HG03135 (cell line): ENCODE measurements around the gene ANG.

Experiments
- ATAC-seq: cut with Tn5 transposase; IDR thresholded peaks from one replicate; pipeline ENCODE4 v1.9.1; 2021; ENCODE audit warnings: mild to moderate bottlenecking, moderate library complexity; ENCODE audit not compliant: unreplicated experiment

The ANG gene

DNA sequence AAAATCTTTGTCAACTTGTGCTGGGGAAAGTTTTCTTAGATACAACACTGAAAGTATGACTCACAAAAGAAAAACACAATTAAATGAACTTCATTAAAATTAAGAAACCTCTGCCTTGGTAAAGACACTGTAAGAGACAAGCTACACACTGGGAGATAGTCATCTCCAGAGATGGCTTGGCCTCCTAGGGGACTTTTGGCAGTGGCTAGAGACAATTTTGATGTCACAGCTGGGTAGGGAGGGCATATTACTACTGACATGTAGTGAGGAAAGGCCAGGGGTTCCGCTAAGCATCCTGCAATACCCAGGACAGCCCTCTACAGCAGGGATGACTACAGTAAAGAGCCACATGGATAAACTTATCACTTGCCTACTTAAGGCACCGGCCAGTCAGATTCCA lies 12.9 kb upstream of the ANG start:
- no peak for ATAC-seq

GRCh38 chr14:20676072-20676471 lies 12.5 kb upstream of the ANG start:
- ATAC-seq = no peak

DNA sequence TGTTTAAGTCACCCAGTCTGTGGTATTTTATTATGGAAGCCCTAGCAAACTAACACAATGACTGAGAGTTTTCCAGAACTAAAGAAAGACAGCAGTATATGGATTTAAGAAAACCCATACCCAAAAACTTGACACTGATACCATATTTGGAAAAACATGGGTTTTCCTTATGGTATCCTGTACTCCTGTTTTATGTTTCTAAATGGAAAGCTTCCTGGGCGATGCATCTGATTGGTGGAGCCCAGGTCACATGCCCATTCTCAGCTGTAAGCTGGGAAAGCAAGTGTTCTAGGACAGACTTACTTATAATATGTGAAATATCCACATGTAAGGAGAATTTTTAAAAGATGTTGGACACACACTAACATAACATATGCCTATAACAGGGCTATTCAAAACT lies 8.7 kb upstream of the ANG start:
- no peak for ATAC-seq

- no peak for ATAC-seq
Observed at GRCh38 chr14:20680363-20680762, 8.2 kb upstream of the ANG start.

DNA sequence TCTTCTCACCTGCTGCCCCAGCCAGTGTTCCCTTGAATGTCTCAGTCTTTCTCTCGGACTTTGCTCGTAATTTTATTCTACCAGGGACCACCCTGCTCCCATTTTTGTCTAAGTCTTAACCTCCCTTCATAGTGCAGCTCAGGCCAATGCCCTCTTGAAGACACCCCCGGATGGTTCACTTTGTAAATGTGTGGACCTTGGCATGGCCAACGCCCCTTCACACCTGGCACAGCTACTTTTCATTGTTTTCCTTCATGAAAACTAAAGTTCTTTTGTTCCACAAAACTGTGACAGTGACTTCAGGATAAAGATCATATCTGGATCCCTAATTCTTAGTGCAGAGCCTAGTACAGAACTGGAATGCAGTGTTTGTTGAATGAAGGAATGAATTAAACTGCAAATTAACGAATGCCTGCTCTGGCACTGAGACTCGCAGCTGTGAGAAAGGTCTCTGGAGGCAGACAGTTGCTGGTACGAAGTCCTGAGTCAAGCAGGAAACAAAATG lies 7.7 kb upstream of the ANG start:
- peak; percentile 36 for ATAC-seq

DNA sequence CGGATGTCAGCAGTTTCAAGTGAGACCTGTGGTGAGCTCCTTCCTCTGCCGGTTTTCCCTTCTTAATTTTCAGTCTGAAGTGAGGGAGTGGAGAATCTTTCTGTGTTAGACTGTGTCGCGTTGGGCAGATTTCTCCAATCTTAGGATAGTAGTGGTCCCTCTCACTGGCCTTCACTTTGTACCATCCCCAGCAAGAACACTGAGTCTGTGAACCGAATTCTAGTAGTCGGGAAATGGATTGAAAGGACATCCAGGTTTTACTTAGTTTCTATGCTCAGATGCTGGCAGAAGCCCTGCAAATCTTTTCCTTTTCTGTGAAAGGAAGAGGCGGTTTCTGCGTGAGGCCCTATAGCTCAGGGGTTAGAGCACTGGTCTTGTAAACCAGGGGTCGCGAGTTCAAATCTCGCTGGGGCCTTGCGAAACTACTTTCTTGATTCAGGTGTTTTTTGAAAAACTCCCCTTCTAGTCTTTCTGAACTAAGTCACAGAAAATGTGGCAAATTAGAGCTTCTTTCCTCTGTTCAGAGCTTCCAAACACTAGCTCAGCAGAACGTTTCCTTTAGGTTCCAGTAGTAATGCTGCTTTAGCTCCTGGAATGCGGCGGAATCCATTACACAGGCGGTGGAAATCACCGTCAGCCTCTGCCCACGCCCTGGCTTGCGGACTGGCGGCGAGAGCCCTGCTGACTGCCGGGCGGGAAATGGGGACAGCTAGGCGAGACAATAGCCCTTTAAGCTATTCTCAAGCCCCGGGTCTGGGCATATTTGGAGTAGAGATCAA lies 7.0 kb upstream of the ANG start:
- peak; percentile 25 for ATAC-seq

DNA sequence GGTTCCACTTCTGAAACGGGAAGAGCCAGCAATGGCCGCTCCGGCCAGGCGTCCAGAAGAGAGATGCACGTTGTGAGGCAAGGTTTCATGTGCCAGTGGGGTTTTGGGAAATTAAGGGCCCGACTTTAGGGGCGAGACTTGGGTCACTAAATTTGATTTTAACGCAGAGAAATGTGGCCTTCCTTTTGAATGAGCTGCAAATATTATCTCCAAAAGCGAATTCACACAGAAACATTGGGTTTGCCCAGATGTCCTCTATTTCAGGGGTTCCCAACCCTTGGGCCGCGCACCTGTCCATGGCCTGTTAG lies 6.5 kb upstream of the ANG start:
- no peak for ATAC-seq

DNA sequence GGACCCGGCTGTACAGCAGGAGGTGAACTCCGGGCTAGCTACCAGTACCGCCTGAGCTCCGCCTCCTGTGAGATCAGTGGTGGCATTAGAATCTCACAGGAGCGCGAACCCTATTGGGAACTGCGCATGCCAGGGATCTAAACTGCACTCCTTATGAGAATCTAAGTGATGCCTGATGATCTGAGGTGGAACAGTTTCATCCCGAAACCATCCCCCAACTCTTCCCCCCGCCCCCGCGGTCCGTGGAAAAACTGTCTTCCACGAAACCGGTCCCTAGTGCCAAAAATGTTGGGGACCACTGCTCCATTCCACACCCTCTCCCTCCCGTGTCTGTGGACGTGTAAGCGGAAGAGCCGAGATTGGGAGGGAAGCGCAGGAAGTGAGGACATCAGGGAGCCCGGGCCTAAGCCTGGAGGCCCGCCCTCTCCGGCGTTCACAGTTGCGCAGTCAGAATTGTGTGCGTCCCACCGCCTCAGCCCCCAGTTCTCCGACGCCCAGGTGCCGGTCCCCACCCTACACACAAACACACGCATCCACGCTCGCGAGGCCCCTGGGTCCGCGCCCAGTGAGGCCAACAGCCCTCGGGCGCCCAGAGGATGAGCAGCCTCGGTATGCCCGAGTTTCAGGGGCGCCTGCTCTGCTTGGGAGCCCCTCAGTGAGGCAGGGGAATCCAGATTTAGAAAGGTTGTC lies 6.0 kb upstream of the ANG start:
- ATAC-seq = peak; percentile 33

DNA sequence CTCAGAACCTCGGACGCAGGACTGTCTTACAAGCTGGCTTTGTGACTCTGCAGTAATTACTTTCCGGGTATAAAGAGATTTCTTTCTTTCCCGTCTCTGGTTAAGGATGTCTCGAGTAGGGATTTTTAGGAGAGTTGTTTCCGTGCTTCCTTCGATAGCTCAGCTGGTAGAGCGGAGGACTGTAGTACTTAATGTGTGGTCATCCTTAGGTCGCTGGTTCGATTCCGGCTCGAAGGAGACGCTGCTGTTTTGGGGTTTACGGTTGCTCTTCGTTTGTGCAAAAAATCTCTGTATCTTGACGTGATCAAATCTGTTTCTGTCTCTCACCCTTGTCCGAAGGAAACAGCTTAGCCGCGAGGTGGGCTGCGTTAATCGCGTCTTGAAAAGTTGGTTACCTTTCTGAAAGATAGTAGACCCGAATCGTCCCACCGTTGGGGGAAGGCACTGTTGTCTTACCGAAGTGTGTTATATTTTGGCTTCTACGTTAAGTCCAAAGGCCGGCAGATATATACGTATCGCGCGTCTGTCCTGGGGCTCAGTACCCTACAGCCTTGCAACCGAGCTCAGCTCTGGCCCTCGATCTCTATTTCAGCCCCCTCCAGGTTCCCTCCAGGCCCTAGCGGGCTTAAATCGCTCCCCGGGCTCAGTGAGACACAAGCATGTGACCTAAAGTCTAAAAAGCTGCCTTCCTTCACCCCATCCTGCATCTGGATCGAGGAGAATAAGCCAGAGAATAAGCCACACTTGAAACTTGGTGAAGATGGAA lies 5.3 kb upstream of the ANG start:
- ATAC-seq = peak; percentile 28

- ATAC-seq = peak; percentile 27
Observed at GRCh38 chr14:20683891-20684661, 4.5 kb upstream of the ANG start, which contains the start of gene RNASE4. RNASE4 (plus strand) TSS chr14:20684560; CDS start chr14:20699372, 14,812 bp downstream.

GRCh38 chr14:20684662-20685456 lies 3.7 kb upstream of the ANG start:
- ATAC-seq = no peak

GRCh38 chr14:20686386-20687143 lies 2.0 kb upstream of the ANG start:
- no peak for ATAC-seq

DNA sequence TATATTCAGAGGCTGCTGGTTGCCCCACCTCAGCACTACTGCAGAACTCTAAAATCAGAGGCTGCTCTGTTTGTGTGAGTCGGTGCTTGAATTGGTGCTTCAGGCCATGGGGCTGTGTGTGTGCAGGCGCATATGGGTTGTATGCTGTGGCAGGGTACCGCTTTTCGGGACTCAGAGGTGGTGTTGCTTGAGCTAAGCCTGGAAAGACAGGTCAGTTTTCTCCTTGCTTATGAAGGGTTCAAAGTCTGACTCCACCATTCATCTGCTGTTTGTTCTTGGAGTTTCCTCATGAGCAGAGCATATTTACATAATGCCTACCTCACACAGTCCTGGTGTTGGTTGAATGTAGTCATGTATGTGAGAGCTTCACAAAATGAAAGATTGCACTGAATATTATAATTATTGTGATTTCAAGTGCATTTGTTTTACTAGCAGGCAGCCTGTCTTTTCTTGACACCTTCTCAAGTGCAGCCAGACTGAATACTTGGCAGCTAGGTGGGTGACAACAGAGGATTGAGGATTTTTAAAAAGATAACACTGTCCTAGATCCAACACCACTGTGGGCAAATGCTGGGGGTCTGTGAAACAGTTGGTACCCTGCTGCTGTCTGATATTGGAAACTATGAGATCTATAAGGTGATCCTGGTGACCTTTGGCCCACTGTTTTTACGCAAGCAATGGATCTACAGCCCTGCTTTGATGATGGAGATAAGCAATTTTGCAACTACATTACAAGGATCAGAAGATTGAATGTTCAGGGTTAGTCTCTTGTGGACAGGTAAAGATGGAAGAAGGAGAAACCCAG lies 1.0 kb upstream of the ANG start:
- no peak for ATAC-seq

- ATAC-seq = no peak
Observed at GRCh38 chr14:20690848-20691640, 2.5 kb downstream of the ANG start.

DNA sequence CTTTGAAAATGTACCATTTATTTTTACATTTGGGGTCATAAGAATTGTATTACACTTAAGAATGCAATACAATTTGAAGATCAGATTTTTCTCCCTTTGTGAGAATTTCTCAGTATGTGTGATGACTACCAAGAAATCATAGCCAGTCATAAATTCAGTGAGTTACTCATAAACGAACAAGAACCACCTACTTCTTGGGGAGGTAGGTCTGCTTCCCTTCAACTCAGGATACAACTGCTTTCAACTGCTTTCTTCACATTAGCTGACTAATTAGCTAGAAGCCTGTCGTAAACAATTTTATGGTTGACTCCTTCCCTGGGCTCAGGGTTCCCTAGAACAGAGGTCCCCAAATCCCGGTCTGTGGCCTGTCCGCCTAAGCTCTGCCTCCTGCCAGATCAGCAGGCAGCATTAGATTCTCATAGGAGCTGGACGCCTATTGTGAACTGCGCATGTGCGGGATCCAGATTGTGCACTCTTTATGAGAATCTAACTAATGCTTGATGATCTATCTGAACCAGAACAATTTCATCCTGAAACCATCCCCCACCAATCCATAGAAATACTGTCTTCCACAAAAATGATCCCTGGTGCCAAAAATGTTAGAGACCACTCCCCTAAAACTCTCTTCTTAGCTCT lies 3.7 kb downstream of the ANG start:
- no peak for ATAC-seq

GRCh38 chr14:20696764-20697163 lies 8.2 kb downstream of the ANG start:
- no peak for ATAC-seq

DNA sequence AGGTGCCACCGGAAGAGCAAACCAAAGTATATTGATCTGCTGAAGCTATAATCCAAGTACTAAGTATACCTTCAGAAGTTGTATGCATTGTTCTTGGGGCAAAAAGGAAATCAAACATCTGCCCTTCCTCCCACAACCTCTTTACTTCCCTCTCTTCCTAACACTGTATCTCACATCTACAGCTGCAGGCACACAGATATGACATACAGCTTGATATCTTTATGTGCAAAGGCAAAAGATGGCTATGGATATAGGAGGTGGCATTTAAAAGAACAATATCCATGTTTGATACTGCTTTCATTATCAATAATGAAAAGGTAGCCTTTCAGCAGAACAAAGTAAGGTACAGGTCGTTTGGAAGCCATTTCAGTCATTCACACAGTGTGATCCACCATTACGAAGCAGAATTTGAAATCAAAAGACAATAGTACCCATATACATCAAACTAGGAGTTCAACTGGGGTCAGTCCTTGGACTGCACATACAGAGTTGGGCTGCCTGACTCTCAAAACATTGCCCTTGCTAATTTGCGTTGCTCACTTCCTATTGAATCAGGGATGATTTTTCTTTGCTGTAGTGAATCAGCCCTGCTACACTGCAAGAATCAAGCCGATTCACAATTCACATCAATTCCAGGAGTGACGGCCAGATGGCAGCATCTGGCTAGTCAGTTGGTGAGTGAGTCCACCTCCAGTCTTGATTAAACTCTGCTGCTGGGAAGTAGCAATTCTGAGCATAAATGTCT lies 8.9 kb downstream of the ANG start:
- ATAC-seq = no peak
